AML-193 (cell line): ENCODE data around the gene APELA.
"Not testable (repeated sequence)": the region's sequence is repeated elsewhere in the genome, so short reads cannot be mapped to it uniquely, and the experiment has no call there.

Experiments
- DNase-seq, 2 experiments: peaks; one replicate each; lab custom pipeline; 2025; lab: John Stamatoyannopoulos, UW

The APELA gene

GRCh38 chr4:164926301-164926700, 49.3 kb downstream of the APELA start:
- no peak for DNase-seq

GRCh38 chr4:164927101-164927500, 50.1 kb downstream of the APELA start:
- DNase-seq, result not testable (repeated sequence)

GRCh38 chr4:164930647-164931046, 53.7 kb downstream of the APELA start:
- no peak for DNase-seq

- DNase-seq, result no peak
Observed at GRCh38 chr4:164931551-164932324, 54.8 kb downstream of the APELA start.

- no peak for DNase-seq
Observed at GRCh38 chr4:164933244-164933643, 56.3 kb downstream of the APELA start.

GRCh38 chr4:164935363-164935762, 58.4 kb downstream of the APELA start:
- DNase-seq, result peak in 1 of 2 experiments; percentile 9

- not testable (repeated sequence) for DNase-seq
Observed at GRCh38 chr4:164935865-164936606, 59.1 kb downstream of the APELA start.

- DNase-seq, result no peak
Observed at GRCh38 chr4:164937576-164938270, 60.7 kb downstream of the APELA start.

- no peak for DNase-seq
Observed at GRCh38 chr4:164943192-164943591, 66.2 kb downstream of the APELA start.

- no peak for DNase-seq
Observed at GRCh38 chr4:164945146-164945545, 68.2 kb downstream of the APELA start.

- DNase-seq, result no peak
Observed at GRCh38 chr4:164946810-164947209, 69.8 kb downstream of the APELA start.
